ENCODE measurements around the gene RPS26.

DNA sequence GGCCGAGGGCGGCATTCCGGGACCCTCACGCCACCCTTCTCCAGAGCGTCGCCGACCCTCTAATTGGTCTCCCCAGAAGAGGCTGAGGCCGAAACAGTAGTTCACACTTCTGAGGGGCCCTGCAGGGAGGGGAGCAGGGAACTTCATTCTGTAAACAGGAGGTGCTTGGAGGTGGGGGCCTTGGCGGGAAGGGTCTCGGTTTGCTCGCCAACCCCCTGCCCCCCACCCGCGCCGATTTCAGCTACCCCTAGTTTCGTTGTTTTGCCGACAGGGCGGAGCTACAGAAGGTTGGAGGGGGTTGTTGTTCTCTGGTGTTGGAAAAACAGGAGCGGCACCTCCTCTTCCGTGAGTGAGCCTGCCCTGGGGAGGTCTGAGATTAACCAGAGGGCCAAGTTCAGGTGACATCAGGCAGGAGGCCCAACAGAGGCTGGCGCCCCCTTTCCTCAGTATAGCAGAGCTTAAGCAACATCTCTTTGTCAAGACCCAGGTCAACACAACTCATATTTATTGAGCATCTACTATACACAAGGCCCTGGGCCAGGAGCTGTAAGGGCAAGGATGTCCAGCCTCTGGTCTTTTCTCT lies 38.9 kb downstream of the RPS26 start:
- TF ChIP-seq, protein P1, sequence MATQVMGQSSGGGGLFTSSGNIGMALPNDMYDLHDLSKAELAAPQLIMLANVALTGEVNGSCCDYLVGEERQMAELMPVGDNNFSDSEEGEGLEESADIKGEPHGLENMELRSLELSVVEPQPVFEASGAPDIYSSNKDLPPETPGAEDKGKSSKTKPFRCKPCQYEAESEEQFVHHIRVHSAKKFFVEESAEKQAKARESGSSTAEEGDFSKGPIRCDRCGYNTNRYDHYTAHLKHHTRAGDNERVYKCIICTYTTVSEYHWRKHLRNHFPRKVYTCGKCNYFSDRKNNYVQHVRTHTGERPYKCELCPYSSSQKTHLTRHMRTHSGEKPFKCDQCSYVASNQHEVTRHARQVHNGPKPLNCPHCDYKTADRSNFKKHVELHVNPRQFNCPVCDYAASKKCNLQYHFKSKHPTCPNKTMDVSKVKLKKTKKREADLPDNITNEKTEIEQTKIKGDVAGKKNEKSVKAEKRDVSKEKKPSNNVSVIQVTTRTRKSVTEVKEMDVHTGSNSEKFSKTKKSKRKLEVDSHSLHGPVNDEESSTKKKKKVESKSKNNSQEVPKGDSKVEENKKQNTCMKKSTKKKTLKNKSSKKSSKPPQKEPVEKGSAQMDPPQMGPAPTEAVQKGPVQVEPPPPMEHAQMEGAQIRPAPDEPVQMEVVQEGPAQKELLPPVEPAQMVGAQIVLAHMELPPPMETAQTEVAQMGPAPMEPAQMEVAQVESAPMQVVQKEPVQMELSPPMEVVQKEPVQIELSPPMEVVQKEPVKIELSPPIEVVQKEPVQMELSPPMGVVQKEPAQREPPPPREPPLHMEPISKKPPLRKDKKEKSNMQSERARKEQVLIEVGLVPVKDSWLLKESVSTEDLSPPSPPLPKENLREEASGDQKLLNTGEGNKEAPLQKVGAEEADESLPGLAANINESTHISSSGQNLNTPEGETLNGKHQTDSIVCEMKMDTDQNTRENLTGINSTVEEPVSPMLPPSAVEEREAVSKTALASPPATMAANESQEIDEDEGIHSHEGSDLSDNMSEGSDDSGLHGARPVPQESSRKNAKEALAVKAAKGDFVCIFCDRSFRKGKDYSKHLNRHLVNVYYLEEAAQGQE (IDR thresholded peaks at IDR 0.05; ENCODE audit: low read depth), result no peak
- TF ChIP-seq EGR1 (IDR thresholded peaks at IDR 0.05), result no peak
- no peak for TF ChIP-seq RAD21 (IDR thresholded peaks at IDR 0.05; ENCODE audit: low read depth)
- TF ChIP-seq, protein P2, sequence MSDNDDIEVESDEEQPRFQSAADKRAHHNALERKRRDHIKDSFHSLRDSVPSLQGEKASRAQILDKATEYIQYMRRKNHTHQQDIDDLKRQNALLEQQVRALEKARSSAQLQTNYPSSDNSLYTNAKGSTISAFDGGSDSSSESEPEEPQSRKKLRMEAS (IDR thresholded peaks at IDR 0.05), result no peak
- no peak for TF ChIP-seq EP300 (IDR thresholded peaks at IDR 0.05; ENCODE audit: borderline replicate concordance)
- no peak for TF ChIP-seq YY1 (IDR thresholded peaks at IDR 0.05; ENCODE audit: low read depth)
- no peak for TF ChIP-seq TCF12 (IDR thresholded peaks at IDR 0.05; ENCODE audit: low read depth)

All from Ishikawa (cell line).